Activated effector memory CD4-positive, alpha-beta T cell treated with anti-CD3 and anti-CD28 coated beads, Interleukin-2, amount 50 U/mL, for 16 hours (primary cell): ENCODE measurements around the gene GSG1L.

Experiments used
- DNase-seq: peaks from one replicate; pipeline ENCODE4 v3.0.0-alpha.2; 2020

Gene GSG1L

GRCh38 chr16:27932542-27933135 is 130.9 kb downstream of the GSG1L start:
- DNase-seq, result no peak

DNA sequence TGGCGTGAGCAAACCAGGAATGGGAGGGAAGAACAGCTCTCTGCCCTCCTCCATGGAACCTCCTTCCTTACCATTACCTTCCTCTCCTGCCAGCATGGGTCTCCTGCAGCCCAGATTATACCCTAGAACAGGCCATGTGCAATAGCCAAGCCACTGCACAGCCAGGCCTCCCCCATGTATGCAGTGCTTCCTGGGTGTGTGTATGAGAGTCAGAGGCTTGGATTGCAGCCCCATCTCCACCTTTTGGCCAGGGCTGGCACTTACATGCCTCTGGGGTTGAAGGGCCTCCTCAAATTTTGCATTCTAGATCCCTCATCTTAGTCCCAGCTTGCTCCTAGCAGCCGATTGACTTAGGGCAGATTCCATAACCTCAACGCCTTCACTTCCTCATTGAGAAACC is 133.7 kb downstream of the GSG1L start:
- DNase-seq, result no peak

- no peak for DNase-seq
These were observed 135.0 kb downstream of the GSG1L start for GRCh38 chr16:27928542-27928941.

DNA sequence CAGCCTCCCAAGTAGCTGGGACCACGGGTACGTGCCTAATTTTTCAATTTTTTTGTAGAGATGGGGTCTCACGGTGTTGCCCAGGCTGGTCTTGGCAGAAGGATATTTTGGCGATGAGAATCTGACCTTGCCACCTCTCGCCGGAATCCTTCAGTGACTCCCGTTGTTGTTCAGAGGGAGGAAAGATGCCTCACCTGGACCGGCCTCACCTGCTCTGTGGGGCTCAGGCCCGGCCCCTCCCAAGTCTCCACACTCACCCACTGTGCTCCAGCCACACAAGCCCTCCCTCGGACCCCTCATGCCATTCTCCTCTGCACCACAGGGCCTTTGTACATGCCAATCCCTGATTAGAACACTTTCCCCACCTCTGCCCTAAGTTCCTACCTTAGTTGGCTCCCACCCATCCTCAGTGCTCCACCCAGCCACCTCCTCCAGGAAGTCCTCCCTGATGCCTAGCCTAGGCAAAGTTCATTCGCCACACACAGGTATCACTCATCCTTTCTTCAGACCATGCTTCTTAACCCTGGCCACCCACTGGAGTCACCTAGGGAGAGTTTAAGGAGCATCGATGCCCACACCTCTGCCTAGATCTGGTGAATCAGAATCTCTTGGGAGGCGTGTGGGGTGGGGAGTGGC is 136.1 kb downstream of the GSG1L start:
- no peak for DNase-seq

GRCh38 chr16:27925612-27926011 is 137.9 kb downstream of the GSG1L start:
- no peak for DNase-seq

GRCh38 chr16:27924411-27925118 is 138.9 kb downstream of the GSG1L start:
- no peak for DNase-seq

- no peak for DNase-seq
These were observed 139.8 kb downstream of the GSG1L start for GRCh38 chr16:27923751-27924150.

DNA sequence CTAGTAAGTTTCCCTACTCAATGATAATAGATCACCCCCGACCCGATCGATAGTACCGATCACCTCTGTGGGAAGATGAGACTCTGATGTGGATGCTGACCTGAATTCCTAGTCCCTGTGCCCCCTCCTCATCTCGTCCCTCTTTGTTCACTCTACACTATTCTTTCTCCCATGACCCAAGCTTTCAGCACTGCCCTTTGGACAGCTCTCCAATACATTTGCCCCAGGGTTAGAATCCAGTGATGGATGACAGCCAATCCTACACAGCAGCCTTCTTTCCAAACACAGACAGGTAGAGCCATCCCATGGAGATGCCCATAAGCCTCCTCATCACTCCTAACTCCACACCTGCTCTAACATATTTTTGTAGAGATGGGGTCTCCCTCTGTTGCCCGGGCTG is 141.1 kb downstream of the GSG1L start:
- DNase-seq, result no peak

DNA sequence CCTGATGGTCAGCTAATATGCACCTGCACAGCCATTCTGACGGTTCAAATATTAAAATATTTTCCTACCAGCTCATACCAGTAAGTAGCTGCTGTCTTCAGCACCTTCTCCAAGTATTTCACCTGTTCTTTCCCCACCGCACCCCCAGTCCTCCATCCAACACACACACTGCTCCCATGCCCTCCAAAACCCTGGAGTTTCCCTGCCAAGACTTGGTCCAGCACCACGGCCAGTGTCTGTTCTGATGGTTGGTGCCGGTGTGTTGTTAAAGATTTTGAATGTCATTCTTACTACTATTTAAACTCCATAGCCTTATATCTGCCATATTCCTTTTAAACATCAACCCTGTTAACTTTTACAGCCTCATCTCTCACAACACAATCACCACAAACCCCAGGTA is 142.4 kb downstream of the GSG1L start:
- no peak for DNase-seq

GRCh38 chr16:27920391-27920891 is 143.1 kb downstream of the GSG1L start:
- no peak for DNase-seq

GRCh38 chr16:27918755-27919154 is 144.8 kb downstream of the GSG1L start:
- DNase-seq, result no peak

DNA sequence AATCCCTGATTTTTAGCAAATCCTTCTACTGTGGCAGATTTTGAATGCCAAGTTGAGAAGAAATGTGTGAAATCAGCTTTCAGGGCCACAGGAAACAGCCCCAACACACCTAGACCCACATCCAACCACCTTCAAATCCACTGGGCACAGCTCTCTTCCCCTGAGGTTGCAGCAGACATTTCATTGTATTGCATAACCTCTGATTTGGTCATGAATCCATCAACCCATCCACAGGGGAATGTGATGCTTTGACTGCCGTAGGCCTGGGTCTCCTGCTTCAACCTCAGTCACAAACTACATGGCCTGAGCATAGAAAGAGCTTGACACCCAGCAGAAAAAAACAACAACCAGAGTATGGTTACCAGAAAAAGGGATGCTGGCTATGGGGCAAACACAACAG is 145.6 kb downstream of the GSG1L start:
- DNase-seq, result no peak

- no peak for DNase-seq
These were observed 152.0 kb downstream of the GSG1L start for GRCh38 chr16:27911486-27911885.

GRCh38 chr16:27907457-27907972 is 156.0 kb downstream of the GSG1L start:
- DNase-seq, result no peak

- DNase-seq, result no peak
These were observed 156.6 kb downstream of the GSG1L start for GRCh38 chr16:27906883-27907282.

DNA sequence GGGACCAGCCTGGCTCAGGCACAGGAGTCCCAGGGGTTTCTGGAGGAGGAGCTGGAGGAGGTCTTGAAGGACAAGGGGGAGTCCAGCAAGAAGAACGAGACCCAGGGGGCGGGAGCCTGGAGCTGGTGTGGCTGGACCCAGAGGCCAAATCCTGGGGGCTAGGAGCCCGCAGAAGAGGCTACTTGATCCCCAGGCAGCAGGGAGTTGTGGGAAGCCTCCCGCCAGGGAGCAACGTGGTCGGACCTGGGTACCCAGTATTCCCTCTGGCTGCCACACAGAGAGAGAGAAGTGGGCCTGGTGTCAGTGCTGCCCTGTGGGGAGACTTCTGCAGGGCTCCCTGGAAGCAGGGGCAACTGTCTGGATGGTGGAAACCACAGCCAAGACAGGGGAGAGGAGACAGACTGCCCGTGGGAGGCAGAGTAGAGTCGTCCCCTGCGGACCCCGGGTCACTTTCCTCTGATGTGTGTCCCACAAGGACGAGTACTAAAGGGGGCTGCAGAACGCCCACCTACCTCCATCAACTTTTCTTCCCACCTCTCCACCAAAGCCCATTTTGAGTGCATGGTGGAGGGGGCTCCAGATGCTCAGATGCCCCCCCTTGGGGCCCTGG is 160.4 kb downstream of the GSG1L start:
- no peak for DNase-seq

- no peak for DNase-seq
These were observed 161.0 kb downstream of the GSG1L start for GRCh38 chr16:27902551-27902950.

GRCh38 chr16:27901956-27902355 is 161.6 kb downstream of the GSG1L start:
- DNase-seq, result no peak

GRCh38 chr16:27899736-27900135 is 163.8 kb downstream of the GSG1L start:
- no peak for DNase-seq

DNA sequence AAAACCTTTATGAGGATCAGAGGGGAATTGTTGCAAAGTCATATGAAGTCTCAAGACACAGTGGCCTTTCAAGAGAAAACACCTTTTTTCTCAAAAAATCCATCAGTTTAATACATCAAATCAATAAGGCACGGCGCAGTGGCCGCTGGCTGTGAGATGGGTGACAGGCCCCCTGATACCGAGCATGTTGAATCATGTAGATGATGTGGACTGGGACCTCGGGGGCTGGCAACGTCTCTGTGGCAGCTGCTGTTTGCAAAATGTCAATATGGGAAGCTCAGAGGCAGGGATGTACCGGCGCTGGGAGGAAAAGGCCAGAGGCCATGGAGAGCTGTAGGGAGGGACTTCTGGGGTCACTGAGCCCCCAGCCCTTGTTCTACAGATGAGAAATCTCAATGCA is 169.1 kb downstream of the GSG1L start:
- no peak for DNase-seq

GRCh38 chr16:27892879-27893278 is 170.6 kb downstream of the GSG1L start:
- no peak for DNase-seq

DNA sequence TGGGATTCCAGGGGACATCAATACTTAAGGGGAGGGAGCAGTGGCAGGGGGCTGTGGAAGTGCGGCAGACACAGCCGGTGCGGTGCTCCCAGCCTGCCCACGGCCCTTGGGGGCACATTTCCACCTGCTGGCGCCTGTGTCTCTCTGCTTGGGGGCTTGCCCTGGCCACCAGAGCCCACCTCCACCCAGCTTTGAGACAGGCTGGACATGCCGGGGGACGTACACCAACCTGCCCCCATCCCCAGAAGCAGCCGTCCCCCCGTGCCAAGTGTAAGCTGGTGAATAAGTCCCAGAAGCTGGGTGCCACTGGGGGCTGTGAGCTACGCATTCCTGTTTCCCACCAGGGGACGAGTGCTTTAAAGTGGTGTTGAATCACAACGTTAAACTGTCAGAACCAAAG is 172.6 kb downstream of the GSG1L start:
- DNase-seq, result no peak

DNA sequence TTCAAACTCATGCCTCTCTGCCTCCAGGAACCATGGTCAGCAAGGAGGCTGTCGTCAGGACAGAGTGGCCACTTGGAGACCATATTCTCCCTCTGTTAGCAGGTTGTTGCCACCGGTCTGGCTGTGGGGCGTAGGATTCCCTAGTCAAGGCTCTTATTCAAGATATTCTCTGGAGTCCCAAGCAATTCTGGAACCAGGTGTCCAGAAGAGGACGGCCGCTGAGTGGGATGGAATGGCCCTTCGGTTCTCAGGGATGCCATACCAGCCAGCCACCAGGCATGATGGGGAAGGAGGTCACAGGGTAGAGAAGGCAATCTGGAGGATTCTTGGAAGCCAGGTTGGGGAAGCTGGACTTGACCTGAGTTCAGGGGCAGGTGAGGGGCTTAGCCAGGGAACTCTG is 173.5 kb downstream of the GSG1L start:
- no peak for DNase-seq

DNA sequence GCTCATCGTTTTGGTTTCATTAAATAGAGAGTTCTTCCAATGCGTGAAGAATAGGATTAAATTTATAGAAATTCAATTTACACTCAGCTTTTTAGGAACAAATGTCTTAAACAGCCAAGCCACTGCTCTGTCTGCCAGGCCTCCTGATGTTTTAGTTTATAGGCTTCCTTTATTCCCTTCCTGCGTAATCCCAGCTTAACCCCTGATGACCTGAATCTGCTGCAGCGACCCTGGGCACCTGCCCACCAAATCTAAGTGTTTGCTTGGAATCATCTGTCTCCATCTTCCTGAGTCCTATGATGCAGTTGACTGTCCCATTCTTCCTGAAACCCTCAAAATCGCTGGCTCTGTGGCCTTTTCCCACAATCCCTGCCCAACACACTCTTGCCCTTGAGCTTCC is 179.9 kb downstream of the GSG1L start:
- DNase-seq, result no peak
